NB4 (cell line): ENCODE measurements around the gene NR1H4.

Experiments
- CTCF ChIP-seq: IDR thresholded peaks from one replicate; pipeline ENCODE4 v1.5.1; 2012; ENCODE audit warnings: low read depth, low read length
- MYC ChIP-seq: IDR thresholded peaks from 2 replicates; pipeline ENCODE4 v1.6.1; 2011; ENCODE audit warnings: low read depth, low read length
- POLR2A ChIP-seq: IDR thresholded peaks from 2 replicates; pipeline ENCODE4 v1.6.1; 2011; ENCODE audit warnings: mild to moderate bottlenecking; ENCODE audit not compliant: insufficient read length; ENCODE audit errors: extremely low read depth

GRCh38 chr12:100447381-100447780 lies 26.3 kb upstream of the NR1H4 start:
- TF ChIP-seq CTCF = no peak
- TF ChIP-seq POLR2A = no peak
- no peak for TF ChIP-seq MYC
